ENCODE data around the gene CNNM2.

The CNNM2 gene

DNA sequence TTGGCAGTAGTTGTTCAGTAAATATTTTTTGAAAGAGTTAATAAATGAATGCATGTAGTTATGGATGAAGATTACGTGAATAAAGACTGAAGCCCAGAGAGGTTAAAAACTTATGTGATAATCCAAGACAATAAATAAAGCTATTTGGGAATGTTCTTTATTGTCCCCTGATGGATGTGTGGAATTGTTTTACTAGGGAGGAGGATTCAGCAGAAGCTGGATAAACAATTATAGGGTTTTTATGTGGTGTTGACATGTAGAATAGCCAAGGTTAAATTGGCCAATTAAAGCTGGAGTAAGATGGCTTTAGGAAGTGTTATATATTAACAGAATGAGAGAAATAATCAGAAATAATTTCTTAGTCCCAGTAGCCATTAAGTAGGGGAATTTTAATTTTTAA lies 66.0 kb downstream of the CNNM2 start:
- TF ChIP-seq CTCF (IDR thresholded peaks at IDR 0.05; ENCODE audit: borderline replicate concordance, insufficient read depth, low read depth, low read length) = no peak
- H3K4me3 ChIP-seq (ENCODE audit: low read depth, low read length) = no peak overlapping the region

- no peak for TF ChIP-seq CTCF (IDR thresholded peaks at IDR 0.05; ENCODE audit: borderline replicate concordance, insufficient read depth, low read depth, low read length)
- no peak overlapping the region for H3K4me3 ChIP-seq (ENCODE audit: low read depth, low read length)
Observed at GRCh38 chr10:102985811-102986210, 67.7 kb downstream of the CNNM2 start.

DNA sequence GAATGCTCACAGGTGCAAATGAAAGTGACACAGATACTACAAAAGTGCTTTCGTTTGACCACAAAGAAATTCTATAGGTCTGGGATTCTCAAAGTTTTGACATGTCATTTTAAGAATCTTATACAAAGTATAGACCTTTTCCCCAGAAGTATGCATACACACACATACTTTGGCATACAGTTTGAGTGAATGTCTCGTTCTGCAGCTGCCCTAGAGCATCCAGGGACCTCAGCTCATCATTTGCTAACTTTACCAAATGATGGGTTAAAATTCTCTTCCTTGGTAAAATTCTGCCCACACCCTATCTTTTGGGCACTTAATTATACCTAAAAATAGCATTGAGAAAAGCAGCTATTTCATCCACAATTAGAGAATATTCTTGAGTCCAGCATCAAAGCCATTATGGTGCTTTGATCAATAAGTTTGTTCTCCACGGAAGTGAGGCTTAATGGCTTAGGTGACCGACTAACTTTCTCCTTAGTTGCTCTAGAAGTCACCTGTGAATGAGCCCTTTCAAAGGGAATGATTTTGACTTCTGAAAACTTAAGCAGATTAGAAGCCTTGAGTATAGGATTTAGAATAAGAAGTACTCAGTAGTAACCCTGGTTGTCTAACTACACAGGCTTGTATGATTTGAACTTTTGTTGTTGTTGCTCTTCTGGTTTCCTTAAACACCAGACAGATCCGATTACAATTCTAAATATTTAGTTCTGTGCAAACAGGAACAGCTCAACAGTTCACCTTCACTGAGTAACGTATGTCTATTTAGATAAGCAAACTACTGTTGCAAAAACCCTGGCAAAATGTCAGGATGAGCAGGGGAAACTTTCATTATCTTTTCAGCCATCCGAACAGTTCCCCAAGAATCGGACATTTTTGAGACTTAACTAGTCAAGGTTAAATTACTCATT lies 70.6 kb downstream of the CNNM2 start:
- no peak for TF ChIP-seq CTCF (IDR thresholded peaks at IDR 0.05; ENCODE audit: borderline replicate concordance, insufficient read depth, low read depth, low read length)
- no peak overlapping the region for H3K4me3 ChIP-seq (ENCODE audit: low read depth, low read length)

DNA sequence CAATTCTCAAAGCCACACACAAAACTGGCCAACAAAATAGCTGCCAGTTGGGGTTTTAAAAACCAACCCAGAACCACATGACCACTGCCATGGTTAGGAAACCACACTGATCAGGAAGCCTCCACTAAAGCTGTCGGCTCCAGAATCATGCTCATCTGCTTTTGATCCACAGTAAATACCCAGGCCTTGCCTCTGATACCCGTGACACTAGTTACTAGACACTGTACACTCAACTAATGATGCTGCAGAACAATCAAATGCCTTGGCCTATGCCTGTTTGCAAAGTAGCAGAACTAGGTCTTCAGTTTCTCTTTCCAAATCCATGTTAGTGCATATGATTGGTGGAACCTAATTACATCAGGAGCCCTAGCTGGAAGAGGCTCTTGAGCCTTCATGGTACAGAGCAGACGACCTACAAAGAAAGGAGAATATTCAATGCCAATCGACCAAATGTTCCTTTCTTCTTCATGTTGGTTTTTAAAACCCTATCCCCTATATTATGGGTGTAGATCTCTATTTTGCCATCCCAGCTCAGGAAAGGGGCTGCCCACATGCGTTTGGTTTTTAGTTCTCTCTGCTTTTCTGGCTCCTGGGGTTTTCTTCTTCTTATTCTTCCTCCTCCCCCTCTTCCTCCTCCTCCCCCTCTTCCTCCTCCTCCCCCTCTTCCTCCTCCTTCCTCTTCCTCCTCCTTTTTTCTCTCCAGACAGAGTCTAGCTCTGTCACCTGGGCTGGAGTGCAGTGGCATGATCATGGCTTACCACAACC lies 76.6 kb downstream of the CNNM2 start:
- no peak for TF ChIP-seq CTCF (IDR thresholded peaks at IDR 0.05; ENCODE audit: borderline replicate concordance, insufficient read depth, low read depth, low read length)
- H3K4me3 ChIP-seq (ENCODE audit: low read depth, low read length) = no peak overlapping the region

- TF ChIP-seq CTCF (IDR thresholded peaks at IDR 0.05; ENCODE audit: borderline replicate concordance, insufficient read depth, low read depth, low read length) = no peak
- no peak overlapping the region for H3K4me3 ChIP-seq (ENCODE audit: low read depth, low read length)
Observed at GRCh38 chr10:102996876-102997275, 78.8 kb downstream of the CNNM2 start.

- TF ChIP-seq CTCF (IDR thresholded peaks at IDR 0.05; ENCODE audit: borderline replicate concordance, insufficient read depth, low read depth, low read length) = no peak
Observed at GRCh38 chr10:102997998-102998397, 79.9 kb downstream of the CNNM2 start.

More at GRCh38 chr10:102997998-102998397, 79.9 kb downstream of the CNNM2 start:
- no peak overlapping the region for H3K4me3 ChIP-seq (ENCODE audit: low read depth, low read length)

All from GM12875 (cell line).